Measurements from ENCODE around the gene MCTP1. TPM values are rescaled to one million over a fixed set of nuclear protein-coding genes. Genes with fewer than 3 reads are reported as not detected.

MCTP1 gene
- total RNA-seq, 1 donor from 2014 or later: 12.8 TPM

- no peak overlapping the region for H3K27ac ChIP-seq
- intact Hi-C loops (cut with DNase I): no loop called here
- no peaks in the 10 kb centered on the region for H3K9me3 ChIP-seq
- no peaks in the 10 kb centered on the region for H3K4me1 ChIP-seq
- no peak for TF ChIP-seq POLR2AphosphoS5 (IDR thresholded peaks at IDR 0.05; ENCODE audit: insufficient read depth in 1 of 2, low read depth in 1 of 2)
- no peak for TF ChIP-seq POLR2A (IDR thresholded peaks at IDR 0.05)
- TF ChIP-seq CTCF (IDR thresholded peaks at IDR 0.05): no peak
- DNase-seq (ENCODE audit: extremely low spot score in 2 of 2): no peak
- no peak overlapping the region for H3K4me3 ChIP-seq
- no peaks in the 10 kb centered on the region for H3K36me3 ChIP-seq
- H3K27me3 ChIP-seq: no peaks in the 10 kb centered on the region
These were observed 218.8 kb downstream of the MCTP1 start for GRCh38 chr5:95066048-95066447.

GRCh38 chr5:95063492-95063891, 221.4 kb downstream of the MCTP1 start:
- TF ChIP-seq POLR2AphosphoS5 (IDR thresholded peaks at IDR 0.05; ENCODE audit: insufficient read depth in 1 of 2, low read depth in 1 of 2) (no peak), POLR2A (IDR thresholded peaks at IDR 0.05) (no peak), CTCF (IDR thresholded peaks at IDR 0.05) (no peak)
- H3K4me3 ChIP-seq: no peak overlapping the region

GRCh38 chr5:95060098-95060497, 224.8 kb downstream of the MCTP1 start:
- Histone ChIP-seq H3K4me1 (no peaks in the 10 kb centered on the region), H3K27me3 (no peaks in the 10 kb centered on the region), H3K4me3 (no peak overlapping the region), H3K27ac (no peak overlapping the region), H3K36me3 (no peaks in the 10 kb centered on the region), H3K9me3 (no peaks in the 10 kb centered on the region)
- no peak for TF ChIP-seq POLR2A (IDR thresholded peaks at IDR 0.05)
- no peak for TF ChIP-seq POLR2AphosphoS5 (IDR thresholded peaks at IDR 0.05; ENCODE audit: insufficient read depth in 1 of 2, low read depth in 1 of 2)
- TF ChIP-seq CTCF (IDR thresholded peaks at IDR 0.05): no peak
- DNase-seq (ENCODE audit: extremely low spot score in 2 of 2): no peak
- intact Hi-C loops (cut with DNase I): no loop called here

More at GRCh38 chr5:95063492-95063891, 221.4 kb downstream of the MCTP1 start:
- Histone ChIP-seq H3K27me3 (no peaks in the 10 kb centered on the region), H3K4me1 (no peaks in the 10 kb centered on the region), H3K27ac (no peak overlapping the region), H3K36me3 (no peaks in the 10 kb centered on the region), H3K9me3 (no peaks in the 10 kb centered on the region)
- no peak for DNase-seq (ENCODE audit: extremely low spot score in 2 of 2)
- intact Hi-C loops (cut with DNase I): no loop called here

GRCh38 chr5:95059636-95060035, 225.3 kb downstream of the MCTP1 start:
- no peak for DNase-seq (ENCODE audit: extremely low spot score in 2 of 2)
- H3K4me3 ChIP-seq: no peak overlapping the region
- no peaks in the 10 kb centered on the region for H3K27me3 ChIP-seq
- H3K27ac ChIP-seq: no peak overlapping the region
- no peaks in the 10 kb centered on the region for H3K9me3 ChIP-seq
- no peaks in the 10 kb centered on the region for H3K4me1 ChIP-seq
- TF ChIP-seq POLR2AphosphoS5 (IDR thresholded peaks at IDR 0.05; ENCODE audit: insufficient read depth in 1 of 2, low read depth in 1 of 2): no peak
- no peak for TF ChIP-seq CTCF (IDR thresholded peaks at IDR 0.05)
- TF ChIP-seq POLR2A (IDR thresholded peaks at IDR 0.05): no peak
- no peaks in the 10 kb centered on the region for H3K36me3 ChIP-seq
- intact Hi-C loops (cut with DNase I): no loop called here

- no peak for DNase-seq (ENCODE audit: extremely low spot score in 2 of 2)
- Histone ChIP-seq H3K4me1 (no peaks in the 10 kb centered on the region), H3K27me3 (no peaks in the 10 kb centered on the region), H3K9me3 (no peaks in the 10 kb centered on the region), H3K36me3 (no peaks in the 10 kb centered on the region), H3K4me3 (no peak overlapping the region), H3K27ac (no peak overlapping the region)
- no peak for TF ChIP-seq POLR2AphosphoS5 (IDR thresholded peaks at IDR 0.05; ENCODE audit: insufficient read depth in 1 of 2, low read depth in 1 of 2)
- no peak for TF ChIP-seq POLR2A (IDR thresholded peaks at IDR 0.05)
- TF ChIP-seq CTCF (IDR thresholded peaks at IDR 0.05): no peak
- intact Hi-C loops (cut with DNase I): no loop called here
These were observed 227.3 kb downstream of the MCTP1 start for GRCh38 chr5:95057615-95058014.

Data from vagina (tissue), 2 donors.